Thyroid gland (tissue), 4 donors: ENCODE data around the gene LAMB3. TPM values are rescaled to one million over a fixed set of nuclear protein-coding genes. Genes with fewer than 3 reads are reported as not detected.
A peak's percentile ranks its signal among the peaks of the same experiment; 100 is the strongest.

ENCODE experiments used
- DNase-seq, 2 donors: peaks; one replicate each; pipeline ENCODE4 v3.0.0-alpha.2; 2019
- H3K27ac ChIP-seq, 3 donors: fragments of 200-600 bp; sonication (generic); 1 replicate in 2 of 3; 2 replicates in 1 of 3; pipeline ENCODE4 v1.5.1; 2016 to 2019; ENCODE audit warnings: mild to moderate bottlenecking in 1 of 3, moderate library complexity in 1 of 3
- H3K27me3 ChIP-seq: fragments of 200-600 bp; sonication (generic); one replicate; pipeline ENCODE4 v1.5.1; 2019
- H3K36me3 ChIP-seq, 2 donors: fragments of 200-600 bp; sonication (generic); one replicate each; pipeline ENCODE4 v1.5.1; 2016 to 2019
- H3K4me1 ChIP-seq, 2 donors: fragments of 200-600 bp; sonication (generic); one replicate each; pipeline ENCODE4 v1.5.1; 2017 to 2019
- H3K4me3 ChIP-seq, 3 donors: fragments of 200-600 bp; sonication (generic); replicated peaks in 1 of 3; 1 replicate in 2 of 3; 2 replicates in 1 of 3; pipeline ENCODE4 v1.5.1; 2016; ENCODE audit warnings: mild to moderate bottlenecking in 1 of 3
- H3K9me3 ChIP-seq: fragments of 200-600 bp; sonication (generic); one replicate; pipeline ENCODE4 v1.5.1; 2017
- CTCF ChIP-seq, 6 experiments: fragments of 200-600 bp in 3 of 6; fragments of 450-650 bp in 3 of 6; sonication (generic) in 3 of 6; IDR thresholded peaks; one replicate each; pipeline ENCODE4 v1.5.1; 2016 to 2019; ENCODE audit warnings: antibody characterized with exemption in 6 of 6, mild to moderate bottlenecking in 2 of 6, inconsistent platforms in 1 of 6, moderate library complexity in 1 of 6
- POLR2A ChIP-seq, 2 donors: fragments of 450-650 bp; IDR thresholded peaks; one replicate each; pipeline ENCODE4 v1.6.1; 2017; ENCODE audit warnings: antibody characterized with exemption in 2 of 2, mild to moderate bottlenecking in 2 of 2, moderate library complexity in 1 of 2
- WGBS, 2 donors: methylation state at CpG; one replicate each; pipeline ENCODE4 v1.1.5; 2017; 5-methylcytosine and 5-hydroxymethylcytosine counted together
- intact Hi-C: fragments of 100-400 bp; cut with DNase I; formaldehyde crosslinking; loops from one replicate; pipeline ENCODE4 v1.15.1; 2023
- total RNA-seq, 4 donors: library from RNA; depleted of rRNA; stranded (reverse); fragments of >200 nt; gene quantifications; one replicate each; pipeline ENCODE4 v1.2.3, GENCODE V29; 2016

The LAMB3 gene
- total RNA-seq, 4 donors from 2014 or later = 0.56 to 5.6 (median 2.7) TPM

- TF ChIP-seq POLR2A (IDR thresholded peaks at IDR 0.05) (no peak), CTCF (IDR thresholded peaks at IDR 0.05) (no peak)
- Histone ChIP-seq H3K27ac (no peak overlapping the region), H3K4me3 (no peak overlapping the region), H3K36me3 (no peaks in the 10 kb centered on the region), H3K9me3 (no peaks in the 10 kb centered on the region), H3K4me1 (peaks cover 5 to 17% of the 10 kb centered on the region in 2 donors), H3K27me3 (no peaks in the 10 kb centered on the region)
- no peak for DNase-seq
- intact Hi-C loops = no loop called here
- WGBS, 2 donors = 92 to 94% methylated on average over 3 of the region's 3 CpGs
These were observed 64.4 kb downstream of the LAMB3 start for GRCh38 chr1:209587789-209588188.

GRCh38 chr1:209586221-209586740 lies 65.9 kb downstream of the LAMB3 start:
- WGBS, 2 donors = 33 to 50% methylated on average over 4 of the region's 4 CpGs
- Histone ChIP-seq H3K4me1 (peaks cover 5 to 17% of the 10 kb centered on the region in 2 donors), H3K27me3 (no peaks in the 10 kb centered on the region)

GRCh38 chr1:209585672-209586071 lies 66.6 kb downstream of the LAMB3 start:
- 5% methylated on average over 11 to 22 of the region's 23 CpGs for WGBS, 2 donors
- H3K4me3 ChIP-seq = no peak overlapping the region
- intact Hi-C loops = no loop called here

More at GRCh38 chr1:209586221-209586740, 65.9 kb downstream of the LAMB3 start:
- TF ChIP-seq CTCF (IDR thresholded peaks at IDR 0.05) (no peak), POLR2A (IDR thresholded peaks at IDR 0.05) (no peak)
- Histone ChIP-seq H3K36me3 (no peaks in the 10 kb centered on the region), H3K9me3 (no peaks in the 10 kb centered on the region), H3K27ac (no peak overlapping the region), H3K4me3 (no peak overlapping the region)
- intact Hi-C loops = no loop called here
- DNase-seq = no peak

GRCh38 chr1:209585197-209585596 lies 67.0 kb downstream of the LAMB3 start:
- TF ChIP-seq CTCF (IDR thresholded peaks at IDR 0.05) (no peak), POLR2A (IDR thresholded peaks at IDR 0.05) (no peak)
- Histone ChIP-seq H3K9me3 (no peaks in the 10 kb centered on the region), H3K36me3 (no peaks in the 10 kb centered on the region), H3K27me3 (no peaks in the 10 kb centered on the region), H3K4me3 (no peak overlapping the region), H3K4me1 (peaks cover 5 to 17% of the 10 kb centered on the region in 2 donors), H3K27ac (no peak overlapping the region)
- no peak for DNase-seq
- intact Hi-C loops = no loop called here
- 54 to 57% methylated on average over 5 of the region's 5 CpGs for WGBS, 2 donors

More at GRCh38 chr1:209585672-209586071, 66.6 kb downstream of the LAMB3 start:
- H3K36me3 ChIP-seq = no peaks in the 10 kb centered on the region
- H3K9me3 ChIP-seq = no peaks in the 10 kb centered on the region
- TF ChIP-seq POLR2A (IDR thresholded peaks at IDR 0.05) (no peak), CTCF (IDR thresholded peaks at IDR 0.05) (peak in 1 of 6 experiments; percentile 15)
- DNase-seq = peak; percentile 73 to 80
- H3K27ac ChIP-seq = no peak overlapping the region
- H3K4me1 ChIP-seq = peaks cover 5 to 17% of the 10 kb centered on the region in 2 donors
- H3K27me3 ChIP-seq = no peaks in the 10 kb centered on the region

- intact Hi-C loops = no loop called here
These were observed 68.0 kb downstream of the LAMB3 start for GRCh38 chr1:209584231-209584672.

More at GRCh38 chr1:209584231-209584672, 68.0 kb downstream of the LAMB3 start:
- Histone ChIP-seq H3K27me3 (no peaks in the 10 kb centered on the region), H3K36me3 (no peaks in the 10 kb centered on the region), H3K4me1 (peaks cover 5 to 17% of the 10 kb centered on the region in 2 donors), H3K4me3 (no peak overlapping the region), H3K9me3 (no peaks in the 10 kb centered on the region), H3K27ac (no peak overlapping the region)
- 36 to 37% methylated on average over 13 of the region's 13 CpGs for WGBS, 2 donors
- no peak for DNase-seq
- TF ChIP-seq CTCF (IDR thresholded peaks at IDR 0.05) (no peak), POLR2A (IDR thresholded peaks at IDR 0.05) (no peak)
